Glutamatergic neuron (in vitro differentiated cells): ENCODE measurements around the gene SIDT1. TPM values are rescaled to one million over a fixed set of nuclear protein-coding genes. Genes with fewer than 3 reads are reported as not detected.

ENCODE experiments used
- DNase-seq: peaks from one replicate; pipeline ENCODE4 v3.0.0; 2022
- H3K27ac Mint-ChIP-seq: one replicate; pipeline ENCODE4 v1.8.0; 2020; ENCODE audit warnings: mild to moderate bottlenecking, mixed read lengths, inconsistent platforms; ENCODE audit not compliant: unreplicated experiment
- H3K27me3 Mint-ChIP-seq: one replicate; pipeline ENCODE4 v1.8.0; 2020; ENCODE audit warnings: mild to moderate bottlenecking, moderate library complexity, mixed read lengths, inconsistent platforms; ENCODE audit not compliant: unreplicated experiment
- H3K36me3 Mint-ChIP-seq: one replicate; pipeline ENCODE4 v1.8.0; 2020; ENCODE audit warnings: mild to moderate bottlenecking, mixed read lengths, inconsistent platforms; ENCODE audit not compliant: unreplicated experiment
- H3K4me1 Mint-ChIP-seq: one replicate; pipeline ENCODE4 v1.8.0; 2020; ENCODE audit warnings: mild to moderate bottlenecking, low read depth, mixed read lengths, inconsistent platforms; ENCODE audit not compliant: unreplicated experiment
- H3K4me3 Mint-ChIP-seq: one replicate; pipeline ENCODE4 v1.8.0; 2020; ENCODE audit warnings: mild to moderate bottlenecking, mixed read lengths, inconsistent platforms; ENCODE audit not compliant: unreplicated experiment
- H3K9me3 Mint-ChIP-seq: one replicate; pipeline ENCODE4 v1.8.0; 2020; ENCODE audit warnings: mild to moderate bottlenecking, moderate library complexity, mixed read lengths, inconsistent platforms; ENCODE audit not compliant: unreplicated experiment
- CTCF ChIP-seq: fragments of 200-600 bp; sonication (generic); IDR thresholded peaks from one replicate; pipeline ENCODE4 v1.5.0; 2021; ENCODE audit not compliant: partially characterized antibody, unreplicated experiment
- total RNA-seq: library from RNA; stranded (reverse); fragmentation: NEBNext Ultra II Directional; extraction: Animal tissue kit (Norgen Biotek cat#: 25700); gene quantifications from one replicate; pipeline ENCODE4 v1.2.1, GENCODE V29; 2021; ENCODE audit not compliant: unreplicated experiment

Gene SIDT1
- total RNA-seq, 1 donor from 2014 or later: not detected

GRCh38 chr3:113660896-113661295, 128.5 kb downstream of the SIDT1 start:
- H3K27ac Mint-ChIP-seq: no peak overlapping the region
- no peak for TF ChIP-seq CTCF
- DNase-seq: no peak

DNA sequence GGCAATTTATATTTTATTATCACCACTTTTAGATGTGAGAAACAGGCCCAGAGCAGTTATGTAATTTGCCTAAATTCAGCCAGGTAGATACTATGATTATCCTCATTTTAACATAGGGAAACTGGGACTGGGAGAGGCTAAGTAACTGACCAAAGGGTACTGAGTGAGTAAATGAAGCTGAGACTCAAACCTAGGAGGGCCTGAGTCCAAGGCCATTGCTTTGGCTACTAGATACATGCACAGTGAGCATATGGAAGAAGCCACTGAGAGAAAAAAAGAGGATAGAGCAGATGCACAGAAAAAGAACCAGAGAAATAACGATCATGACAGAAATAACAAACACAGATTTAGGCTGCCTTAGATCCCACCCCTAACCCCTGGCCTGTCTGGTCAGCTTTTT, 130.5 kb downstream of the SIDT1 start:
- Mint-ChIP-seq H3K4me1 (no peaks in the 10 kb centered on the region), H3K9me3 (no peaks in the 10 kb centered on the region), H3K27me3 (no peaks in the 10 kb centered on the region), H3K27ac (no peak overlapping the region), H3K4me3 (no peak overlapping the region), H3K36me3 (peaks cover 9% of the 10 kb centered on the region)
- no peak for DNase-seq
- TF ChIP-seq CTCF: no peak

More at GRCh38 chr3:113660896-113661295, 128.5 kb downstream of the SIDT1 start:
- Mint-ChIP-seq H3K4me3 (no peak overlapping the region), H3K4me1 (no peaks in the 10 kb centered on the region), H3K36me3 (peaks cover 24% of the 10 kb centered on the region), H3K9me3 (peaks cover 2% of the 10 kb centered on the region), H3K27me3 (peaks cover 3% of the 10 kb centered on the region)

- no peak overlapping the region for H3K4me3 Mint-ChIP-seq
- no peaks in the 10 kb centered on the region for H3K4me1 Mint-ChIP-seq
Measured at GRCh38 chr3:113663324-113663750, 131.0 kb downstream of the SIDT1 start.

DNA sequence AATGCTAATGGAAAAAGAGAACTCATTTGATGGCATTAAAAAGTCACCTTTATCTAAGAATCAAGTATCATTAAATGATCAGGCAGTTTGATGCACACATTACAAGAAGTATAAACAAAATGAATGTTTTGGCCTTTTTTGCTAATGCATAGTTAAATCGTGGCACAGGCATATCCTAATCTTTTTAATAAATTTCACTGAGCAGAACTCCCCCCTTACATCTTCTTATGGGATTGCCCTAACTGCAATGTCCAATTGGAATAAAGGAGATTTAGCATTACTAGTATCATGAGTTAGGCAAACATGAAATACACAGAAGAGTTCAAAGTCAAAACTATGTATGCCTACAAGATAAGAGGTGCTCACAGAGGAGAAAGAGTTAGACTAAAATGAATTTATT, 131.4 kb downstream of the SIDT1 start:
- Mint-ChIP-seq H3K27me3 (no peaks in the 10 kb centered on the region), H3K4me1 (no peaks in the 10 kb centered on the region), H3K4me3 (no peak overlapping the region), H3K27ac (no peak overlapping the region), H3K9me3 (no peaks in the 10 kb centered on the region), H3K36me3 (peaks cover 5% of the 10 kb centered on the region)
- no peak for DNase-seq
- no peak for TF ChIP-seq CTCF

More at GRCh38 chr3:113663324-113663750, 131.0 kb downstream of the SIDT1 start:
- Mint-ChIP-seq H3K36me3 (peaks cover 5% of the 10 kb centered on the region), H3K27me3 (no peaks in the 10 kb centered on the region), H3K9me3 (no peaks in the 10 kb centered on the region), H3K27ac (no peak overlapping the region)
- TF ChIP-seq CTCF: no peak
- DNase-seq: no peak

GRCh38 chr3:113664523-113665094, 132.3 kb downstream of the SIDT1 start:
- H3K4me3 Mint-ChIP-seq: no peak overlapping the region
- H3K36me3 Mint-ChIP-seq: peaks cover under 1% of the 10 kb centered on the region
- no peaks in the 10 kb centered on the region for H3K4me1 Mint-ChIP-seq
- no peak for TF ChIP-seq CTCF
- DNase-seq: no peak
- no peak overlapping the region for H3K27ac Mint-ChIP-seq
- H3K9me3 Mint-ChIP-seq: no peaks in the 10 kb centered on the region
- no peaks in the 10 kb centered on the region for H3K27me3 Mint-ChIP-seq
